HG03342 (cell line): ENCODE measurements around the gene PDLIM4.

Experiments
- ATAC-seq: cut with Tn5 transposase; IDR thresholded peaks from one replicate; pipeline ENCODE4 v1.9.1; 2021; ENCODE audit warnings: mild to moderate bottlenecking, moderate library complexity; ENCODE audit not compliant: unreplicated experiment

Gene PDLIM4

DNA sequence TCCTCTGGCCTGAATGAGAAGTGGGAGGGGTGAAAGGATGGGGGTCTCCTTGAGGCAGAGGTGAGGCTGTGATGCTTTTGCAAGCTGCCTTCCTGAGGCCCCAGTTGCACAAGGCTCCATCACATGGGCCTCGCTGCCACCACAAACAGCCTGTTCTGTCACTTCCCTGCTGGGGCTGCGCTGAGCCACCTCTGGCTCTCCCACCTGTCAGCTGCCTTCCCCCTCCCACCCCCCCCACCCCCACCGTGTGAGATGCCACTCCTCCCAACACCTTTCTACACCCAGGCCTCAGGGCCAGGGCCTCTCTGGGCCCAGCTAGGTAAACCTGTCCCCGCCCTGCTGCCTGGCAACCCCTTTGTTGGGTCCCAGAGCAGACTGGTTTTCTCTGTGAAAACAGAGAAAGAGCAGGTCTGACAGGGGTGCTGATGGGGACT lies 4.5 kb upstream of the PDLIM4 start:
- no peak for ATAC-seq

DNA sequence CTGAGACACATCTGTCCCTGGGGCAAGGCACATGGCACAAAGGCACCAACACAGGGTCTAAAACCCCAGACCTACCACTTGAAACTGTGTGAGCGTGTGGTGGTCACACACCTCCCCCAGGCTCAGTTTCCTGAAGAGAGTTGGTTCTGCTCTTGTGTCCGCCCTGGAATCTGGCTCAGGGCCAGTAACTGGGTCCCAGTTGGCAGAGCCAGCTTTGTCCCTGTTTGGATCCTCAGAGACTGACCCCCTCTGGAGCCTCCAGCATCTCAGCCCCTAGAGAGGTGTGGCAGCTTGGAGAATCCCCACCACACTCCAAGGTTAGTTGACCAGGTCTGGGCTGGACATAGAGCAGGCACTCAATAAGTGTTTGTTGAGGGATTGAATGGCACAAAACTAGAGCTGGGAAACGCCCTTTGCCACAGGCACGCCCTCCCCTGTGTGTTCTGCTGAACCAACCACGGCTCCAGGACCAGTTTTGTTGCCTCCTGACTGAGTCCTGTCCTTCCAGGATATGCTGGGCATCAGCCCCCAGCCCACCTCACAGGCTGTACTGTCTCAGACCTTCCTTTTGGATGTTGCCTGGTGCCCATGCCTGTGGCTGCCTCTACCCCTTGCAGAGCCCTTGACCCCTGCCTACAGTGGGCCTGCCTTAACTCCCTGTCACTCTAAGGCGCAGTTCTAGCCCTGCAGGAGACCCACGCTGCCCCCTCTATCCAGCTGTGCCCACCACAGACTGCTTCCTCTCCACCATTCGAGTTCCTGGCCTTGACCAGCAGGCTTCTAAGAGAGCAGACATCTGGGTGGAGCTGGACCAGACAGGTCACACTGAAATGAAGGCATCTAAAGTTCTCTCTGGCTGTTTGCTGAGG lies 3.8 kb upstream of the PDLIM4 start:
- no peak for ATAC-seq

DNA sequence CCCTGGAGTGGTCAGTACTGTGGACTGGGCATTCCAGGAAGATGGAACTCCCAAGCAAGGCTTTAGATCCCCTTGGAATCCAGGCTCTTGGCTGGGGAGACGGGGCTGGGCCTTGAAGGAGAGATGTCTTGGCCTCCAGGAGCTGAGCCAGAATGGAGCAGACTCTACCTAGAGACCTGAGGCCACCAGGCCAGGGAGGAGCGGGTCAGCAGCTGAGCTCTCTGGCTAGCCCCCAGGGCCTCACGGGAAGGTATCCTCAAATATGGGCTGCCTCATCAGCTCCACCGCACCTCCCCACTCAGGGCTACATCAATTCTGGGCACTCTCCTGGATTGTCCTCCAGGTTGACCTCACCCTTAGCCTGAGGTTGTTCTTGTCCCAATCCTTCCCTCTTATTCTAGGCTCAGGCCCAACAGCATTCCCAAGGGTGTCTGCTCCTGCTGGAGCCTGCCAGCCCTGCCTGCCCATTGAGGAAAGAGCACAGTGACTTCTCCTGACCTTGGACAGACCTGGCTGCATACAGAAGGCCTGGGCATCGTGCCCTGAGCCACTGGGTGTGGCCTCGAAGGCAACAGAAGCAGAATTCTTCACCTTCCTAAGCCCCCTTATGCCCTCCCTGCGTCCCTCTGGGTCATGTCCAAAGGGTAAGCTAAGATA lies 3.0 kb upstream of the PDLIM4 start:
- ATAC-seq, result no peak

DNA sequence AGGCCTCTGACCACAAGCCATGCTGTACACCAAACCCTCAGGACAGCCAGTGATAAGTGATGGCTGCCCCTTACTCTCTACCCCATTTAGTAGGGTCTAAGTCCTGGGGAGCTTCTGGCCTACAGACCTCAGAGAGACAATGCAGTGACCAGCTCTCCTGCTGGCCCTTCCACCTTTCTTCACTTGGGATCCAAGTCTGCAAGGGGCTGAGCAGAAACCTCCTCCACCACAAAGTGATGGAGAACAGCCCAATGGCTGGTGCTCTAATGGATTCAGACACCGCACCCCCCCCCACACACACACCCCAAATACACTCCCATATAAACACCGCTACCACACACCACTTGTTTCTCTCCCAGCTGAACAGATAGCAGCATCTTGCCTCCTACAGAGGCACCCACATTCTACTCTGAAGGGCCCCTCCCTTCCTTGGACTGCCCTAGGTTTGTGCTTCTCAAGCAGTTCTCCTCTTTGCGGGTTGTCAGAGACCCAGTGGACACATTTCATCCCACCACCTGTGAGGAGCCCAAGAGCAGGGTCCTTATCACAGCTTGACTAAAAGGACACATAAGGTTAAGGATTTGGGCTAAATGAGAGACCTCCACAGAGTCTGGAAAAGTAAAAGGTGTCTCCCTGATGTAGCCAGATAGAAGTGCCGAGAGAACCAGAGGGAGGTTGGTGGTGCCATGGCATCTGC lies 1.3 kb upstream of the PDLIM4 start:
- no peak for ATAC-seq

DNA sequence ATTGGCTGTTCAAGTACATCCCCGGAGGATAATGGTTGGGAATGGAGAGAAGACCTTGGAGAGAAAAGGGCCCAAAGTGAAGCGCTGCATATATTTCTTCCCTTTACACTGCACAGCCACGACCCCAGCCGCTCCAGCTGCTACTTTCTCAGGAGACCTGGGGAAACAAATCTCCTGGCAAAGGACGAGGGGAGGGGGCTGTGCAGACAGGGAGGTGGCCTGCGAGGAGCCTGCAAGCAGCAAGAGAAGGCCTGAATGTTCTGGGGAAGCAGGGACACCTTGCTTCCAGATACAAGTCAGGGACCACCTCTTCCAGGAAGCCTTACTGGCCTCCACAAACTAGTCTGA lies 739 bp upstream of the PDLIM4 start:
- ATAC-seq, result no peak

DNA sequence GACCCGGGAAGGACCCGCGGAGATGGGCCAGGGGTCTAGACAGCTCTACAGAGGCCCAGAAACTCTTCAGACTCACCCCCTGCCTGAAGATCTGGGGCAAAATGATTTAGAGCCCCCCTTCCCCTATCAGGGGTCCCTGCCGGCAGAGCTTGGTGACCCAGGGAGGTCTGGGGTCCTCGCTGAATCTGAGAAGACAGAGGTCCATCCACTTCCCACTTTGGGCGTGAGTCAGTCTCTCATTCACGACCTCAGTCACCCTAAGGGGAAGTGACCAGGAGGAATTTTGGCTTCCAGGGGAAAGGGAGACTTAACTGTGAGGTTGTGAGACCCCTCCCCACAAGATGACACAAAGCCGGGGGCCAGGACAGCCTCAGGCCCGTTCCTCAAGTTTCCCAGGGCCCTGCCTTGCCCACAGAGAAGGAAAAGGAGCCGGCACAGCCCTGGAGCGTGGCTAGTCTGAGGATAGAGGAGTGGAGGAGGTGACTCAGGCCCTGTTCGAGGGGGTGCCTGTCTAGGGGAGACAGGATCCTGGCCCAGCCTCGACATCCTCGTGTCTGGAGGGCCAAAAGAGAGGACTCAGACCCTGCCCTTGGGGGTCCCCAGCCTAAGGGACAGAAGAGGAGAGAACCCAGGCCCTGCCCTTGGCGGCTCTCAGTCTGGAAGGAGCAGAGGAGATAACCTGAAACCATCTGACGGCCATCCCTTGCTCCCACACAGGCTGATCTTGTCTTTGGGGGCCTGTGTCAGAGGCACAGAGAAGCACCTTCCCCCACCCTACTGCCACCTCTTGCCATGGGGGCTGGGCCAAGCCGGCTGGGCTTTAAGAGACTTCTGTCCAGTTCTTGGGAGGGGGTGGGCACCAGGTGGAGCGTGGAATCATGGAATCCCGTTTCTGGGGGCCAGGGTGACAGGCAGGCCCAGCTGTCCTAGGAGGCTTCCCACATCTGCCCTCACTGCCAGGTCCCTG lies 889 bp downstream of the PDLIM4 start:
- no peak for ATAC-seq

DNA sequence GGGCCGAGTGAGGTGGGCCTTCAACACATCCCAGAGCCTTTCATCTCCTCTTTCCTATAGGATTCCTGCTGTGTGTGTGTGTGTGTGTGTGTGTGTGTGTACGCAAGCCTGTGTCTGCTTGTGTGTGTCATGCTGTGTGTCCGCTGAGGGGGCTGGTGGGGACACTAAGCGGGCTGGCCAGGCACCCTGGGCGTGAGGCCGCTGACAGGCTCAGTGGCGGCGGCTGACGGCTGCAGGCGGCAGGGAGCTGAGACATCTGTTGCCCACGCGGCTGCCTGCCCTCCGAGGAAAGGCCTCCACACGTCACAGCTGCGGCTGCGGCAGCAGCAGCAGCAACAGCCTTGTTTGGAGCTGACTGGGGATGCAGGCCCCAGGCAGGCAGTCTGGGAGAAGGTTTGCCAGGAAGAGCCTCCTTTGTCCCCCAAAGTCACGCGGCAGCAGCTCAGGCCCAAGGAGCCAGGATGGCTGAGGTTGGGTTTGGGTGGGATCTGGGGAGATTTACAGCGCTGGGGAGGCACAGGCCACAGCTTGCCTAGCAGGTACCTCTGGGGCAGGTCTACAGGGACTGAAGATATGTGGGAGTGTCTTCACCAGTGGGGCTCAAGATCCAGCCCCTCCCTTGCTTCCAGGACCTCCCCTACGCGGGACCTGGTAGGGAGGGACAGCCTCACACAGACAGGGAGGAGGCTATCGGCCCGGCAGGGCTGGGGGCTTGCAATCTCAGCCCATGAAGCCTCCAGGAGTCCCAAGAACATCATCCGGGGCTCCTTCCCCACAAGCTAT lies 1.8 kb downstream of the PDLIM4 start:
- ATAC-seq, result no peak

DNA sequence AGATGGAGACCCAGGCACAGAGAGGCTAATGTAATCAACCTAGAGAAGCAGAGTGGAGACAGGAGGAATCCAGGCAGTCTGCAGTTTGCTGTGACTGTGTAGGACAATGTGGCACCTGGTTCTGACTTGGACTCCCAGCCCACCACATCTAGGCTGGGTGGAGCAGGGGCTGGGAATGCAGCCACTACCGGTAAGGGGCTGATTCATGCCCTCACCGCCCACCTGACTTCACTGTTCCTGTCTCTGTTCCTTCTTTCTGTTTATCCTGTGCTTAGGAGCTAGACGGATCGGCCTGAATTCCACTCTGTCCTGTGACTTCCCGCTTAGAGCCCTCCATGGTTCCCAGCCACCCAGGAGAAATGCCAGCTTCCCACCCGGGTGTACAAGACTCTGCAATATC lies 2.6 kb downstream of the PDLIM4 start:
- ATAC-seq, result no peak

DNA sequence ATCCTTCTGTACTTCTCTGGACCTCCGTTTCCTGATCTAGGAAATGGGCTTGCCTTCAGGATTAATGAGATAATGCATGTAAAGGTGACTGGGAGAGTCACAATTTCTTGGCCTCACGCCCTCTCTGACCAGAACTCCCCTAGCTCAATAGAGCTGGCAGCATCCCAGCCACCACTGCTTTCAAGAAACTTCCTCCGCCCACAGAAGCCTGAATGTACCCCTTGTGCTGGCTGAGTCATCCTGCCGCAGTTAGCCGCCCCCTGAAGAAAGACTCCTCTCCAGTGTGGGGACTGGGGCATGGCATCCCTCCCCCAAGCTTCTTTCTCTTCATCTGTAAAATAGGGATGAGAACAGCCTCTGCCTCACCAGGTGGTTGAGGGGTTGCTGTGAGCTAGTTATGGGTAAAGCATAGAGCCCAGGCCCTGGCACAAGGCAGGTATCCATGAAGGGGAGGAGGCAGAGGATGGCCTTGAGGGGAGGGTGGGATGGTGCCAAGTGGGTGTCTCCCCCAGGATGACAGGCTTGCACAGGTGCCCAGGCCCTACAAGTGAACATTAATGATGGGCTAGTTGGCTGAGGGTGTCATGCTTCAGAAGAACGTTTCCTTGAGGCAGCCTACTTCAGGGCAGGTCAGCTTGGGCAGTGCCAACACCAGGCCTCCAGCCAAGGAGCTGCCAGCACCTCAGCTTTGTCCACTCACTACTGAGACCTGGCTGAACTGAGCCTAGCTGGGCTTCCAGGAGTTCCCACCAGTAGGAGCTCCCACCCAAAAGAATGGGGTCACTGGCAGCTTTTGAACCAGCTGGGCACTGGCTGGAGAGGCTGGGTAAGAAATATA lies 3.4 kb downstream of the PDLIM4 start:
- peak; percentile 58 for ATAC-seq

DNA sequence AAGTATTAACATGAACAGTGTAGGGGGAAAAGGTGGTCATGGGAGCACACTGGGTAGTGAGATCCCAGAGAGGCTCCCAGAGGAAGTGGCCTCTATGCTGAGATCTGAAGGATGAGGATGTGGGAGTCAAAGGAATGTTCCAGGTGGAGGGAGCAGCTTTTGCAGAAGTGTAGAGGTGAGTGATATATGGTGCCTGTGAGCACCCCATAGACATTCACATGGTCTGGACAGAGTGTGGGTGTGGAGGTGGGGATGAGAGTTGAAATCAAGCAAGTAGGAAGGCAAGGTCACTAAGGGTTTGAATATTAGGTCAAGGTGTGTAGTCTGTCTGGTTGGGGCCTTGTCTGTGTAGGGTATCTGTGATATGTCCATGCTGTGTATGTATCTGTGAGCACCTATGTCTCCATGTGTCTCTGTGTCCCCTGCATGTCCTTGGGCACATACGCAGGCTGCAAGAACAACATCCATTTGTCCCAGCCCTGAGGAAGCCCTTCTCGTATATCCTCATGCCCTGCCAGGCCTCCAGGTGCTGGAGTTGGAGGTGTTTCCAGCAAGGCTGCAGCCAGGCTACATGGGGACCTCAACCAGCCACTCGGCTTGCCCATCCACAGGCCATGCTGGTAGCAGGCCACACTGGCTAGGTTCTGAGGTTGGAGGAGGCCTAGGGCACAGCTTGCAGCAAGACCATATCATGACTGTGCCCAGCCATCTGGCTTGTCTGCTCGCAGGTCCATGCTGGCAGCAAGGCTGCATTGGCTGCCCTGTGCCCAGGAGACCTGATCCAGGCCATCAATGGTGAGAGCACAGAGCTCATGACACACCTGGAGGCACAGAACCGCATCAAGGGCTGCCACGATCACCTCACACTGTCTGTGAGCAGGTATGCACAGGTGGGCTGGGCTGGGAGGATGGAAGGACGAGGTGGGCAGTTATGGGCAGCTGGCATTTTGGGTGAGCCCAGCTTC lies 4.7 kb downstream of the PDLIM4 start:
- ATAC-seq, result no peak

DNA sequence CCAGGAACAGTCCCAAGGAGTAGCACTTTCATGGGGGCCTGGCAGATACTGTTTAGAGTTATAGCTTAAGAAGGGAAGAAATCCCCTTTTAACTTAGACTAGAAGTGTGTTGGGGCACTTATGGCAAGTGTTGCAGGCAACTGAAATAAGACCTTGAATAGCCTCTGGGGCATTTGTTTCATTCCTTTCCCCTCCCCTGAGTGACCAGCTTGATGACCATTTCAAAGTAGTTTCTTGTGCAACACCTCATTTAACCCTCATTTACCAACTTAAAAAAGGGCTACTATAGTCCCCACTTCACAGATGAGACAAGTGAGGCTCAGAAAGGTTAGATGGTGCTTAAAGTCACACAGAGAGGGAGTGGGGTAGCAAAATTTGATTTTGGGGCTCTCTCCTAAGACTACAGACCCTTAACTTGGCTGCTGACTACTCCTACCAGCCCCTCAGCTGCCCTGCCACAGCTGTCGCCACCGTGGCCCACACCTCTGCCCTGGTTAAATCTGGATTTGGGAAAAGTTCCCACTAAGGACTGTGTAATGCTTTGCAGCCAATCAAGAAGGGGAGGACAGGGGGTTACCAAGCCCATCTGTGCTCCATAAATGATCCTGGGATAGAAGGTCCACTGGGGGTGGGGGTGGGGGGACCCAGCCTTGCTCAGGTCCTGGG lies 5.5 kb downstream of the PDLIM4 start:
- no peak for ATAC-seq

DNA sequence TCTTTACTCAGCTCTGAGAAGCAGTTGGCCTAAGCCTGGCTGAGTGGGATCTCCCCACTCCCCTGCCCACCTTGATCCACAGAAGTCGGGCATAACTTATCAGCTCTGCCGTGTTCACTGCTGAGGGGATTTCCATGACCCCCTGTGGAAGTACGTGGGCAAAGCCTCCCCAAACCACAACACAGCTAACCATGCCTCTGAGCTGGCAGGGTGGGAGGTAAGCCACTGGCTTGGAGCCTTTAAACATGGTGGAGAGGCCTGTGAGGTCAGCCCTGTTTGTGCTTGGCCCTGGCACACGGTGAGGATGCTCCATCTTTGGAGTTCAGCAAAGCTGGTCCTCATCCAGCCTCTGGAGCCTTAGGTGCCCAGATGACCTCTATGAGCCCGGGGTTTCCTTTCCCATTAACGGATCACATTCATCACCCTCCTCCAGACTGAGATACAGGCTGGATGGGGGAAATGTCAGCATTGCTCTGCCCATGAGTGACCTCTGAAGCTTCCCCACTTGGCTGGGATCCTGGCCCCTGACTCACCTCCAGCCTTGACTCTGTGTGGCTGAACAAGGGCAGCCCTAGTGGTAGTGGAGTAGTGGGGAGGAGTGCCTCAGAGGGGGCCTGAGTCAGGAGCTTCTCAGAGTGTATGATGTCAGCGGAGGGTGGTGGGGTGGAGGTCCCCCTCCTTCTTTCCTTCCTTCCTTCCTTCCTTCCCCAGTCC lies 6.2 kb downstream of the PDLIM4 start:
- ATAC-seq, result no peak

DNA sequence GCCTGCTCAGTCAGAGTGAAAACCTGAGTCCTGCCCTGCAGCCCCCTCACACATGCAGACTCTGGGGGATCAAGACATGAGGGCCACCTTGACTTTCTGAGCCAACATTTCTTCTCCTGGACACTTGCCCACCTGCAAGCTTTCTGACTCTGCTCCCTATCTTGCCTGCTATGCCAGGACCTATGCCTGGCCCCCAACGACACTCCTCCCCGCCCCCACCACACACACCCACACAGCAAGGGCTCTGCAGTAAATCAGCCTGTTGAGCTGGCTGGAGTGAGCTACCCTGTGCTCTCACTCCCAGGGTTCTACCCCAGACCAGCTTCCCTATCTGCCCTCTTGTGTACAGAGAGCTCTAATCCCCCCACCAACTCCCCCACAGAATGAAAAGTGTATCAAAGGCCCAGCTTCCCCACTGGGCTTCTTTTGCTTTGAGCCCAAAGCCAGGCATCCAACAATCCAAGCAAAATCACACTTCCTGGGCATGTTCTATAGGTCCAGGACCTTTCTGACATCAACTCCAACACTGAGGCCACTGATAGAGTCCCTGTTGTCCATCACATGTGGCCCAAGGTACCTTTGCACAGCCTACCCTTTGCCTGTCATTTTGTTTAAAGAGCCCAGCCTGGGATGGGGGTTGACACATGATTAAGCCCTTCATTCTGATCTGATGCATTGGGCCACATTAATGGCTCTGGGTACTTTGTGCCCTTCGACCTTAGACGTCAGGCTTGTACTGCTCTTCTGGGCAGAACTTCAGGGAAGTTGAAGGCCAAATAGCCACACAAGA lies 7.2 kb downstream of the PDLIM4 start:
- no peak for ATAC-seq

DNA sequence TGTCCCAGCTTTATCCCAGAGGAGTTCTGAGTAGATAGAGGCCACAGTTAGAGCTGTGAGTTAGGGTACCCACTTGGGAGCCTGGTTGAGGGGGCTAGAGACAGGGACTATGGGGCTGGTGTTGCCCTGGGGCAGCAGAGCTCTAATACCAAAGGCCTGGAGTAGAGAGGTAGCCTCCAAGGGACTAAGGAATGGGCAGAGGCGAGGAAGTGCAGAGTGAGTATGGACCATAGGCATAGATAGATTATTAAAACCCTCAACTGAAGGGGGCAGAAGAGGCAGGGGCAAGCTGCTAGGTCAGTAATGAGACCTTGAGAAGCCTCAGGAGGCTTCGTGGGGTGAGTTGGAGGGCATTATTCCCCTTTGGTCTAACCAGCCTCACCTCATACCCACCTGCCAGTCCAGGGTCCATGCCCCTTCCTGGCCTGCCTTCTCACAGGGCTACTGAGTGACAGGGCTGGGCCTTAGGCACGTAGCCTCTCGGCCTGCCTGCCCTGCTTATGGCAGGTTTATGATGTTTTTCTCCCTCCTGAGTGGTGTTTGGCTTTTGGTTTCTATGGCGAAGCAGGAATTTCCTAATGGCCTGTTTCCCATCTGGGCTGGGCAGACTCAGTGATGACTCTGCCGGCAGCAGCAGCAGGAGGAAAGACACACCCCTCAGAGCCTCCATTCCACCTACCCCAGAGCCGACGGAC lies 8.0 kb downstream of the PDLIM4 start:
- no peak for ATAC-seq

DNA sequence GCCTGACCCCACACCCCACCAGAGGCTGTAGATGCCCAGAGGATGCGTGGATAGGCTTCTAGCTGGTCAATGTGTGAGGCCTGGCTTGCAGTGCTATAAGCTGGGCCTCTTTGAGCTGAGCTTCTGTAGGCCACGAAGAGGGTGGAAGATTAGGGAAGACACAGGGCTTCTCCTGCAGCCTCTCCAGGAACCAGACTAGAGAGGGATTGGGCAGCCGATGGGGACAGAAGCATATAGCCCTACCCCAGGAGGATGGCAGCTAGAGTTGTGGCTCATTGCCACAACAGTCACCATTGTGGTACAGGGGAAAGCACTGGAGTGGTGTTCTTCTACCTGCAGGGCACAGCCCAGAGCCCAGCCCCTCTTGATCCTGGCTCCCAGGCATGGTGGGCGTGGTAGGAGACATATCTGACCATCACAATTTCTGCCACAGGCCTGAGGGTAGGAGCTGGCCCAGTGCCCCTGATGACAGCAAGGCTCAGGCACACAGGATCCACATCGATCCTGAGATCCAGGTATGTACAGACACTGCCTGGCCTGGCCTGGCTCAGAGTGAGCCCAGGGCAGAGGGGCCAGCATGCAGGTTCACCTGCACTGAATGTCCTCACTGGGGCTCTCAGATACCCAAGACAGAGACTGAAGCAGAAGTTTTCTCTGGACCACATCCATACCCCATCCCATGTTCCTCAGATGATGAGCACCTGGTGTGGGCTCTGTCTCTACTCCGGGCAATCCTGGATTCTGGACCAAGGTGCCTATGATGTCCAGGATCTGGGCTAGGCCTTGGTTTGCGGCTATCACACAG lies 8.7 kb downstream of the PDLIM4 start:
- no peak for ATAC-seq
